ENCODE results near the gene CENATAC. TPM values are rescaled to one million over a fixed set of nuclear protein-coding genes. Genes with fewer than 3 reads are reported as not detected.

CENATAC gene
- total and polyA plus RNA-seq, 2 experiments from 2014 or later = 24.5 to 26.2 TPM

- Histone ChIP-seq H4K20me1 (ENCODE audit: insufficient read depth, poor library complexity, severe bottlenecking) (no peaks in the 10 kb centered on the region), H3K27ac (no peak within 1 kb of the TSS), H3K79me2 (no peaks in the 10 kb centered on the region), H3K4me1 (ENCODE audit: insufficient read depth) (no peaks in the 10 kb centered on the region), H3K27me3 (no peaks in the 10 kb centered on the region), H3K9me3 (ENCODE audit: low read depth) (no peaks in the 10 kb centered on the region), H3K9me2 (replicated peaks; ENCODE audit: insufficient read depth) (no peaks in the 10 kb centered on the region), H3K4me2 (no peak within 1 kb of the TSS), H3K36me3 (replicated peaks; ENCODE audit: insufficient read depth, low read depth) (no peaks in the 10 kb centered on the region), H2AFZ (no peak within 1 kb of the TSS), H3K4me3 (no peak within 1 kb of the TSS)
- WGBS (ENCODE audit: low lambda C conversion rate, missing lambda C conversion rate) = 97% methylated on average over 28 of the region's 33 CpGs
- no peak for TF ChIP-seq EZH2 (IDR thresholded peaks at IDR 0.05; ENCODE audit: borderline replicate concordance)
- no peak for TF ChIP-seq EZH2phosphoT487 (IDR thresholded peaks at IDR 0.05; ENCODE audit: low read depth, severe bottlenecking, unreplicated experiment)
- TF ChIP-seq CTCF (IDR thresholded peaks at IDR 0.05; ENCODE audit: poor library complexity) = no peak
- DNase-seq (ENCODE audit: low spot score) = no peak
These were observed 26.3 kb upstream of the CENATAC start, which contains the start of gene FOXR1 for GRCh38 chr11:118971646-118972045. Gene FOXR1 (plus strand): TSS chr11:118971761. CDS start chr11:118971932, 171 bp downstream.

GRCh38 chr11:118973985-118974384 lies 24.0 kb upstream of the CENATAC start:
- Histone ChIP-seq H3K4me3 (no peak overlapping the region), H3K9me2 (replicated peaks; ENCODE audit: insufficient read depth) (no peaks in the 10 kb centered on the region), H3K36me3 (replicated peaks; ENCODE audit: insufficient read depth, low read depth) (no peaks in the 10 kb centered on the region), H3K4me1 (ENCODE audit: insufficient read depth) (no peaks in the 10 kb centered on the region), H2AFZ (no peak overlapping the region), H3K27me3 (no peaks in the 10 kb centered on the region), H3K4me2 (no peak overlapping the region), H4K20me1 (ENCODE audit: insufficient read depth, poor library complexity, severe bottlenecking) (no peaks in the 10 kb centered on the region), H3K9me3 (ENCODE audit: low read depth) (no peaks in the 10 kb centered on the region), H3K79me2 (no peaks in the 10 kb centered on the region), H3K27ac (no peak overlapping the region)
- 86% methylated on average over 2 of the region's 2 CpGs for WGBS (ENCODE audit: low lambda C conversion rate, missing lambda C conversion rate)
- no peak for TF ChIP-seq EZH2phosphoT487 (IDR thresholded peaks at IDR 0.05; ENCODE audit: low read depth, severe bottlenecking, unreplicated experiment)
- no peak for TF ChIP-seq EZH2 (IDR thresholded peaks at IDR 0.05; ENCODE audit: borderline replicate concordance)
- TF ChIP-seq CTCF (IDR thresholded peaks at IDR 0.05; ENCODE audit: poor library complexity) = no peak
- DNase-seq (ENCODE audit: low spot score) = no peak

GRCh38 chr11:118975771-118976709 lies 21.9 kb upstream of the CENATAC start:
- Histone ChIP-seq H3K27me3 (no peaks in the 10 kb centered on the region), H2AFZ (no peak overlapping the region), H3K79me2 (no peaks in the 10 kb centered on the region), H3K36me3 (replicated peaks; ENCODE audit: insufficient read depth, low read depth) (no peaks in the 10 kb centered on the region), H4K20me1 (ENCODE audit: insufficient read depth, poor library complexity, severe bottlenecking) (no peaks in the 10 kb centered on the region), H3K27ac (no peak overlapping the region), H3K4me2 (no peak overlapping the region), H3K4me3 (no peak overlapping the region), H3K9me3 (ENCODE audit: low read depth) (no peaks in the 10 kb centered on the region), H3K4me1 (ENCODE audit: insufficient read depth) (no peaks in the 10 kb centered on the region), H3K9me2 (replicated peaks; ENCODE audit: insufficient read depth) (no peaks in the 10 kb centered on the region)
- DNase-seq (ENCODE audit: low spot score) = no peak
- no peak for TF ChIP-seq EZH2phosphoT487 (IDR thresholded peaks at IDR 0.05; ENCODE audit: low read depth, severe bottlenecking, unreplicated experiment)
- no peak for TF ChIP-seq CTCF (IDR thresholded peaks at IDR 0.05; ENCODE audit: poor library complexity)
- TF ChIP-seq EZH2 (IDR thresholded peaks at IDR 0.05; ENCODE audit: borderline replicate concordance) = no peak
- 78% methylated on average over 15 of the region's 15 CpGs for WGBS (ENCODE audit: low lambda C conversion rate, missing lambda C conversion rate)

Measured in hepatocyte (in vitro differentiated cells).